Loucy (cell line): ENCODE data around the gene LAYN.

Source experiments
- EZH2phosphoT487 ChIP-seq: fragments of 200-600 bp; IDR thresholded peaks from 2 replicates; pipeline ENCODE4 v1.6.1; 2018; ENCODE audit warnings: antibody characterized with exemption, mild to moderate bottlenecking, moderate library complexity, borderline replicate concordance
- TF ChIP-seq, protein P1 (sequence below): fragments of 200-600 bp; sonication (generic); conservative IDR thresholded peaks from 2 replicates; pipeline ENCODE4 v1.5.1; 2014; ENCODE audit warnings: mild to moderate bottlenecking, antibody characterized with exemption, low read length

DNA sequence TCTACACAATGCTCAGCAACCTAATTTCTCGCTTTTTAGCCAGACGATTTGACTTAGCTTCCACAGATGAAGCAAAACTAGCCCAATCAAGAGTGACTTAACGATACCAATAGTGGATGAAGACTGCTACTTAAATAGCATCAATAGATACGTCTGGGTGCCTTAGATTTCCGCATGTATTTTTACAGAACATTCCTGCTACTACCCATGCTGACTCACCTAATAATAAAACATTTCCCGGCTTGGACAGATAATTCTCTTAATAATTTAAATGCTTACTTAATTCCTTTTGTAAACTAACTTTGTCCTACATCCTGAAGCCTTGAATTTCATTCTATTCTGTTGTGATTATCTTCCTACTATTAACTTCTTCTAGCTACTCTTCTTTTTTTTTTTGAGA is 5.2 kb upstream of the LAYN start:
- TF ChIP-seq, protein P1, sequence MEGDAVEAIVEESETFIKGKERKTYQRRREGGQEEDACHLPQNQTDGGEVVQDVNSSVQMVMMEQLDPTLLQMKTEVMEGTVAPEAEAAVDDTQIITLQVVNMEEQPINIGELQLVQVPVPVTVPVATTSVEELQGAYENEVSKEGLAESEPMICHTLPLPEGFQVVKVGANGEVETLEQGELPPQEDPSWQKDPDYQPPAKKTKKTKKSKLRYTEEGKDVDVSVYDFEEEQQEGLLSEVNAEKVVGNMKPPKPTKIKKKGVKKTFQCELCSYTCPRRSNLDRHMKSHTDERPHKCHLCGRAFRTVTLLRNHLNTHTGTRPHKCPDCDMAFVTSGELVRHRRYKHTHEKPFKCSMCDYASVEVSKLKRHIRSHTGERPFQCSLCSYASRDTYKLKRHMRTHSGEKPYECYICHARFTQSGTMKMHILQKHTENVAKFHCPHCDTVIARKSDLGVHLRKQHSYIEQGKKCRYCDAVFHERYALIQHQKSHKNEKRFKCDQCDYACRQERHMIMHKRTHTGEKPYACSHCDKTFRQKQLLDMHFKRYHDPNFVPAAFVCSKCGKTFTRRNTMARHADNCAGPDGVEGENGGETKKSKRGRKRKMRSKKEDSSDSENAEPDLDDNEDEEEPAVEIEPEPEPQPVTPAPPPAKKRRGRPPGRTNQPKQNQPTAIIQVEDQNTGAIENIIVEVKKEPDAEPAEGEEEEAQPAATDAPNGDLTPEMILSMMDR, result no peak
- TF ChIP-seq EZH2phosphoT487, result no peak
